Endothelial cell of umbilical vein (primary cell): ENCODE measurements around the gene TMEM151A. TPM values are rescaled to one million over a fixed set of nuclear protein-coding genes. Genes with fewer than 3 reads are reported as not detected.

Experiments used
- BruUV-seq: library from RNA; stranded (reverse); fragments of 400-500 nt; replicated peaks from 2 replicates; lab custom pipeline; 2021; lab: Mats Ljungman, UMichigan
- CTCF ChIA-PET: fragments of 300-600, 350-600 bp; sonication (Branson Sonifier 250); formaldehyde crosslinking; loops from one replicate; lab custom pipeline; 2021; ENCODE audit warnings: antibody characterized with exemption, inconsistent platforms; lab: Charles Lee
- POLR2A ChIA-PET: fragments of 300-600, 350-600 bp; sonication (Branson Sonifier 250); formaldehyde crosslinking; loops from one replicate; lab custom pipeline; 2021; ENCODE audit warnings: antibody characterized with exemption, inconsistent platforms; lab: Charles Lee
- DNase-seq: peaks from one replicate; pipeline ENCODE4 v3.0.0-alpha.2; 2011; ENCODE audit warnings: low read depth, low spot score
- FAIRE-seq: peaks from 2 replicates; lab custom pipeline; 2011; peaks lifted over from hg19 to GRCh38; lab: Jason Lieb, UNC
- H2AFZ ChIP-seq: 2 replicates; pipeline ENCODE4 v1.6.0; 2012; ENCODE audit warnings: low read depth, low read length, control low read depth, inconsistent platforms
- H3K27ac ChIP-seq: 2 replicates; pipeline ENCODE4 v1.5.1; 2011; ENCODE audit warnings: low read depth, mild to moderate bottlenecking, control low read depth, low read length, moderate library complexity; ENCODE audit not compliant: insufficient read depth
- H3K27me3 ChIP-seq, 2 experiments: 2 replicates each; pipeline versions ENCODE4 v1.6.0 to v1.6.1; 2011; ENCODE audit warnings: low read length in 2 of 2, mixed read lengths in 1 of 2; ENCODE audit not compliant: control insufficient read depth in 2 of 2, insufficient read depth in 2 of 2
- H3K36me3 ChIP-seq, 2 experiments: 2 replicates in 1 of 2; 3 replicates in 1 of 2; pipeline ENCODE4 v1.5.1; 2011; ENCODE audit warnings: low read length in 2 of 2, mild to moderate bottlenecking in 1 of 2, moderate library complexity in 1 of 2; ENCODE audit not compliant: control insufficient read depth in 2 of 2, insufficient read depth in 2 of 2; ENCODE audit errors: extremely low read depth in 1 of 2
- H3K4me1 ChIP-seq: 3 replicates; pipeline ENCODE4 v1.5.1; 2011; ENCODE audit warnings: mild to moderate bottlenecking, low read length; ENCODE audit not compliant: control insufficient read depth, insufficient read depth; ENCODE audit errors: extremely low read depth
- H3K4me2 ChIP-seq: 2 replicates; pipeline ENCODE4 v1.6.1; 2011; ENCODE audit warnings: low read length, control low read depth, mixed read lengths; ENCODE audit not compliant: insufficient read depth
- H3K4me3 ChIP-seq, 3 experiments: fragments of 200-600 bp in 1 of 3; sonication (generic), shearing (Covaris generic) in 1 of 3; replicated peaks in 1 of 3; 2 replicates each; pipeline ENCODE4 v1.5.1; 2011 to 2016; ENCODE audit warnings: control low read depth in 3 of 3, low read length in 3 of 3, mild to moderate bottlenecking in 2 of 3, inconsistent platforms in 1 of 3, low read depth in 1 of 3, moderate library complexity in 1 of 3; ENCODE audit not compliant: insufficient read depth in 1 of 3
- H3K79me2 ChIP-seq: 2 replicates; pipeline ENCODE4 v1.6.0; 2012; ENCODE audit warnings: low read length, inconsistent platforms; ENCODE audit not compliant: control insufficient read depth, insufficient read depth
- H3K9ac ChIP-seq: replicated peaks from 2 replicates; pipeline ENCODE3; 2011; ENCODE audit warnings: low read length, control low read depth; ENCODE audit not compliant: insufficient read depth; ENCODE audit errors: extremely low read depth
- H3K9me1 ChIP-seq: replicated peaks from 3 replicates; pipeline ENCODE4 v1.6.0; 2011; ENCODE audit warnings: mild to moderate bottlenecking, low read length; ENCODE audit not compliant: control insufficient read depth, insufficient read depth; ENCODE audit errors: extremely low read depth
- H3K9me3 ChIP-seq: replicated peaks from 2 replicates; pipeline ENCODE4 v1.5.1; 2012; ENCODE audit warnings: low read length, inconsistent platforms; ENCODE audit not compliant: control insufficient read depth, insufficient read depth
- H4K20me1 ChIP-seq: replicated peaks from 2 replicates; pipeline ENCODE3; 2011; ENCODE audit warnings: mild to moderate bottlenecking, low read length; ENCODE audit not compliant: control insufficient read depth, insufficient read depth; ENCODE audit errors: extremely low read depth
- CTCF ChIP-seq, 2 donors: IDR thresholded peaks; 1 replicate in 1 of 2; 2 replicates in 1 of 2; pipeline ENCODE4 v1.5.1; 2011; ENCODE audit warnings: low read length in 2 of 2, mild to moderate bottlenecking in 2 of 2, moderate library complexity in 2 of 2, control low read depth in 1 of 2, inconsistent platforms in 1 of 2, low read depth in 1 of 2; ENCODE audit not compliant: insufficient read depth in 1 of 2; ENCODE audit errors: extremely low read depth in 1 of 2
- EZH2 ChIP-seq: IDR thresholded peaks from 2 replicates; pipeline ENCODE4 v1.6.1; 2012; ENCODE audit warnings: borderline replicate concordance, low read depth, mild to moderate bottlenecking, moderate library complexity, low read length, inconsistent platforms; ENCODE audit not compliant: severe bottlenecking
- FOS ChIP-seq: IDR thresholded peaks from 2 replicates; pipeline ENCODE4 v1.6.1; 2011; ENCODE audit warnings: mild to moderate bottlenecking, low read length, moderate library complexity, borderline replicate concordance; ENCODE audit not compliant: insufficient read depth
- GATA2 ChIP-seq: IDR thresholded peaks from 2 replicates; pipeline ENCODE4 v1.7.0; 2011; ENCODE audit warnings: low read depth, mild to moderate bottlenecking, moderate library complexity, mixed read lengths, low read length; ENCODE audit not compliant: insufficient read length, insufficient read depth
- MAX ChIP-seq: IDR thresholded peaks from 2 replicates; pipeline ENCODE4 v1.6.1; 2011; ENCODE audit not compliant: insufficient read depth, insufficient read length
- MYC ChIP-seq: IDR thresholded peaks from one replicate; pipeline ENCODE4 v1.6.1; 2011; ENCODE audit warnings: mild to moderate bottlenecking, low read depth, low read length
- POLR2A ChIP-seq: IDR thresholded peaks from 2 replicates; pipeline ENCODE4 v1.6.1; 2012; ENCODE audit warnings: low read depth, mild to moderate bottlenecking, control low read depth, low read length
- POLR2AphosphoS5 ChIP-seq: IDR thresholded peaks from 2 replicates; pipeline ENCODE4 v1.6.1; 2012; ENCODE audit warnings: low read depth, mild to moderate bottlenecking, control low read depth, low read length, moderate library complexity; ENCODE audit not compliant: insufficient read depth
- dilution Hi-C: fragments of 300-500 bp; cut with MboI; formaldehyde crosslinking; loops from one replicate; pipeline ENCODE4 v1.15.0; 2019; ENCODE audit warnings: low sequenced_read_pairs; ENCODE audit not compliant: extremely low pct_ligation_motif_present
- intact Hi-C: fragments of 100-400 bp; cut with micrococcal nuclease; formaldehyde crosslinking; loops from one replicate; pipeline ENCODE4 v1.10.0; 2022
- polyA plus RNA-seq, 4 experiments: library from polyadenylated mRNA; depleted of rRNA in 3 of 4; stranded (reverse) in 3 of 4; unstranded in 1 of 4; fragments of >200 nt; gene quantifications; 2 replicates each; pipeline versions ENCODE4 v1.2.1 to v1.2.3, GENCODE V29; 2011 to 2012; ENCODE audit warnings: missing spikeins in 1 of 4
- total RNA-seq: library from RNA; stranded (reverse); gene quantifications from 2 replicates; pipeline ENCODE4 v1.2.3, GENCODE V29; 2021

TMEM151A gene
- total and polyA plus RNA-seq, 2 donors (not counting 3 experiments of a cell fraction or from before 2014, with no cell fraction given) = not detected

GRCh38 chr11:66311965-66312548 lies 20.4 kb downstream of the TMEM151A start:
- H3K9me1 ChIP-seq = no peaks in the 10 kb centered on the region
- peak; percentile 18 for TF ChIP-seq GATA2
- TF ChIP-seq POLR2AphosphoS5 = no peak
- peak; percentile 9 for TF ChIP-seq POLR2A
- no peak for TF ChIP-seq MAX
- peak in 1 of 2 donors; percentile 94 for TF ChIP-seq CTCF (IDR thresholded peaks at IDR 0.05; ENCODE audit: extremely low read depth in 1 of 2, insufficient read depth in 1 of 2, low read depth in 1 of 2, low read length in 2 of 2)
- no peak for TF ChIP-seq EZH2
- no peak for TF ChIP-seq MYC
- no peak for TF ChIP-seq FOS
- peak overlapping the region; percentile 35 to 82 (median 79) for H3K4me3 ChIP-seq
- peak overlapping the region; percentile 52 for H3K27ac ChIP-seq
- peaks cover 0 to 5% of the 10 kb centered on the region in 2 experiments for H3K27me3 ChIP-seq
- peak overlapping the region; percentile 56 for H3K9ac ChIP-seq
- no peaks in the 10 kb centered on the region for H3K79me2 ChIP-seq
- H3K4me1 ChIP-seq = peaks cover 4% of the 10 kb centered on the region
- DNase-seq (peak; percentile 94), FAIRE-seq (no peak)
- H4K20me1 ChIP-seq = no peaks in the 10 kb centered on the region
- peak overlapping the region; percentile 93 for H3K4me2 ChIP-seq
- POLR2A ChIA-PET = interaction anchor here (0.9 to 2.1 kb wide), 3 partner anchors 15 to 24 kb away, joined by 3 to 8 read pairs (median 4); partner anchors contain the start of genes RIN1 and YIF1A
- CTCF ChIA-PET = interaction anchor here (0.6 to 9.5 kb wide), 31 partner anchors 10 to 149 kb away, joined by 3 to 225 read pairs (median 5); partner anchors contain the start of genes B4GAT1, BRMS1, MRPL11 and RIN1
- dilution Hi-C loops (no loop called here), intact Hi-C loops (loop anchor here (1.0 to 5.0 kb wide), 6 partner anchors 16 to 125 kb away; partner anchors contain the start of genes BRMS1, MRPL11, RIN1 and YIF1A)
- no peaks in the 10 kb centered on the region for H3K36me3 ChIP-seq
- BruUV-seq = no TSS peak
- no peaks in the 10 kb centered on the region for H3K9me3 ChIP-seq
- peak overlapping the region; percentile 99 for H2AFZ ChIP-seq
